Measurements from ENCODE around the gene NAV3.

The NAV3 gene

GRCh38 chr12:78118036-78118435 lies 287.3 kb downstream of the NAV3 start:
- TF ChIP-seq CTCF (IDR thresholded peaks at IDR 0.05; ENCODE audit: borderline replicate concordance, insufficient read depth, low read depth, low read length), result no peak
- no peak overlapping the region for H3K4me3 ChIP-seq (ENCODE audit: low read depth, low read length)

- no peak overlapping the region for H3K4me3 ChIP-seq (ENCODE audit: low read depth, low read length)
- no peak for TF ChIP-seq CTCF (IDR thresholded peaks at IDR 0.05; ENCODE audit: borderline replicate concordance, insufficient read depth, low read depth, low read length)
Measured at GRCh38 chr12:78118486-78118885, 287.8 kb downstream of the NAV3 start.

GRCh38 chr12:78119351-78119918 lies 288.7 kb downstream of the NAV3 start:
- no peak overlapping the region for H3K4me3 ChIP-seq (ENCODE audit: low read depth, low read length)
- TF ChIP-seq CTCF (IDR thresholded peaks at IDR 0.05; ENCODE audit: borderline replicate concordance, insufficient read depth, low read depth, low read length), result no peak

- H3K4me3 ChIP-seq (ENCODE audit: low read depth, low read length), result no peak overlapping the region
- TF ChIP-seq CTCF (IDR thresholded peaks at IDR 0.05; ENCODE audit: borderline replicate concordance, insufficient read depth, low read depth, low read length), result no peak
Measured at GRCh38 chr12:78120306-78120705, 289.6 kb downstream of the NAV3 start.

- TF ChIP-seq CTCF (IDR thresholded peaks at IDR 0.05; ENCODE audit: borderline replicate concordance, insufficient read depth, low read depth, low read length), result no peak
- no peak overlapping the region for H3K4me3 ChIP-seq (ENCODE audit: low read depth, low read length)
Measured at GRCh38 chr12:78120866-78121560, 290.3 kb downstream of the NAV3 start.

- TF ChIP-seq CTCF (IDR thresholded peaks at IDR 0.05; ENCODE audit: borderline replicate concordance, insufficient read depth, low read depth, low read length), result no peak
- H3K4me3 ChIP-seq (ENCODE audit: low read depth, low read length), result no peak overlapping the region
Measured at GRCh38 chr12:78121969-78122610, 291.4 kb downstream of the NAV3 start.

- TF ChIP-seq CTCF (IDR thresholded peaks at IDR 0.05; ENCODE audit: borderline replicate concordance, insufficient read depth, low read depth, low read length), result no peak
- no peak overlapping the region for H3K4me3 ChIP-seq (ENCODE audit: low read depth, low read length)
Measured at GRCh38 chr12:78128211-78128610, 297.5 kb downstream of the NAV3 start.
